Neural cell (in vitro differentiated cells): Measurements from ENCODE around the gene COL24A1. TPM values are rescaled to one million over a fixed set of nuclear protein-coding genes. Genes with fewer than 3 reads are reported as not detected.
"Not testable (repeated sequence)": the region's sequence is repeated elsewhere in the genome, so short reads cannot be mapped to it uniquely, and the experiment has no call there.

Experiments
- H2AFZ ChIP-seq: fragments of 200-600, 300-800 bp; sonication (generic), shearing (Covaris generic); 2 replicates; pipeline ENCODE4 v1.6.0; 2014; ENCODE audit warnings: low read depth, mild to moderate bottlenecking, antibody characterized with exemption, low read length, moderate library complexity
- H3F3A ChIP-seq: fragments of 200-600 bp; shearing (Covaris generic); 2 replicates; pipeline ENCODE4 v1.6.1; 2016; ENCODE audit warnings: mild to moderate bottlenecking, moderate library complexity, mixed read lengths, antibody characterized with exemption, low read length; ENCODE audit not compliant: insufficient read depth, poor library complexity, severe bottlenecking
- H3K27ac ChIP-seq: fragments of 200-600, 300-800 bp; sonication (generic), shearing (Covaris generic); 2 replicates; pipeline ENCODE4 v1.5.1; 2014; ENCODE audit warnings: mild to moderate bottlenecking, low read length, moderate library complexity
- H3K27me3 ChIP-seq: fragments of 300-800, 200-600 bp; sonication (generic), shearing (Covaris generic); 2 replicates; pipeline ENCODE4 v1.6.0; 2014; ENCODE audit warnings: mild to moderate bottlenecking, low read depth, low read length, moderate library complexity; ENCODE audit not compliant: insufficient read depth
- H3K36me3 ChIP-seq: fragments of 300-800, 200-600 bp; sonication (generic), shearing (Covaris generic); 2 replicates; pipeline ENCODE4 v1.5.1; 2014; ENCODE audit warnings: mild to moderate bottlenecking, antibody characterized with exemption, low read length, moderate library complexity; ENCODE audit not compliant: insufficient read depth
- H3K4me2 ChIP-seq: fragments of 300-800, 200-600 bp; sonication (generic), shearing (Covaris generic); 2 replicates; pipeline ENCODE4 v1.6.0; 2014; ENCODE audit warnings: mild to moderate bottlenecking, low read length
- H3K4me3 ChIP-seq: fragments of 300-800, 200-600 bp; sonication (generic), shearing (Covaris generic); 2 replicates; pipeline ENCODE4 v1.5.1; 2014; ENCODE audit warnings: mild to moderate bottlenecking, low read length, moderate library complexity
- H3K79me2 ChIP-seq: fragments of 200-600 bp; shearing (Covaris generic); replicated peaks from 2 replicates; pipeline ENCODE4 v1.6.0; 2014; ENCODE audit warnings: mild to moderate bottlenecking, low read length, moderate library complexity; ENCODE audit not compliant: insufficient read depth
- H3K9ac ChIP-seq: fragments of 300-800, 200-600 bp; sonication (generic), shearing (Covaris generic); 2 replicates; pipeline ENCODE4 v1.6.1; 2016; ENCODE audit warnings: mild to moderate bottlenecking, low read length, mixed read lengths
- H3K9me2 ChIP-seq: fragments of 200-600 bp; shearing (Covaris generic); 2 replicates; pipeline ENCODE4 v1.6.1; 2016; ENCODE audit warnings: mild to moderate bottlenecking, low read length, mixed read lengths; ENCODE audit not compliant: insufficient read depth
- H3K9me3 ChIP-seq: fragments of 200-600, 300-800 bp; sonication (generic), shearing (Covaris generic); 2 replicates; pipeline ENCODE4 v1.6.1; 2016; ENCODE audit warnings: mild to moderate bottlenecking, mixed run types, low read length, moderate library complexity, mixed read lengths
- H4K20me1 ChIP-seq: fragments of 200-600 bp; shearing (Covaris generic); 2 replicates; pipeline ENCODE4 v1.6.1; 2016; ENCODE audit warnings: mild to moderate bottlenecking, mixed run types; ENCODE audit not compliant: insufficient read depth
- CTCF ChIP-seq: fragments of 450-650 bp; IDR thresholded peaks from 2 replicates; pipeline ENCODE4 v1.5.1; 2014; ENCODE audit warnings: antibody characterized with exemption, mild to moderate bottlenecking, moderate library complexity; ENCODE audit not compliant: poor library complexity, severe bottlenecking
- EP300 ChIP-seq: fragments of 450-650 bp; conservative IDR thresholded peaks from 2 replicates; pipeline ENCODE4 v1.6.1; 2014; ENCODE audit warnings: antibody characterized with exemption, mild to moderate bottlenecking, moderate library complexity; ENCODE audit not compliant: poor library complexity, severe bottlenecking
- EZH2 ChIP-seq: fragments of 200-600, 300-800 bp; shearing (Covaris generic), sonication (generic); IDR thresholded peaks from 2 replicates; pipeline ENCODE4 v1.6.1; 2014; ENCODE audit warnings: antibody characterized with exemption, low read length, borderline replicate concordance, mild to moderate bottlenecking; ENCODE audit not compliant: insufficient read depth, poor library complexity, severe bottlenecking
- MXI1 ChIP-seq: fragments of 450-650 bp; conservative IDR thresholded peaks from 2 replicates; pipeline ENCODE4 v1.6.1; 2014; ENCODE audit warnings: antibody characterized with exemption, mild to moderate bottlenecking; ENCODE audit not compliant: poor library complexity, severe bottlenecking
- POLR2AphosphoS5 ChIP-seq: IDR thresholded peaks from 2 replicates; pipeline ENCODE4 v1.6.1; 2012
- RAD21 ChIP-seq: fragments of 450-650 bp; conservative IDR thresholded peaks from 2 replicates; pipeline ENCODE4 v1.6.1; 2014; ENCODE audit warnings: antibody characterized with exemption, mild to moderate bottlenecking, moderate library complexity
- REST ChIP-seq: IDR thresholded peaks from 2 replicates; pipeline ENCODE4 v1.6.1; 2012; ENCODE audit warnings: borderline replicate concordance
- SMC3 ChIP-seq: fragments of 450-650 bp; conservative IDR thresholded peaks from 2 replicates; pipeline ENCODE4 v1.6.1; 2014; ENCODE audit warnings: antibody characterized with exemption, mild to moderate bottlenecking, moderate library complexity; ENCODE audit not compliant: poor library complexity
- TAF1 ChIP-seq: IDR thresholded peaks from 2 replicates; pipeline ENCODE4 v1.6.1; 2012; ENCODE audit warnings: low read depth
- polyA plus RNA-seq: library from polyadenylated mRNA; depleted of rRNA; stranded (reverse); fragments of >200 nt; gene quantifications from 2 replicates; pipeline ENCODE4 v1.2.3, GENCODE V29; 2014

The COL24A1 gene
- polyA plus RNA-seq, 1 donor from 2014 or later = 0.19 TPM

- Histone ChIP-seq H3K9ac (no peak overlapping the region), H3K27me3 (no peaks in the 10 kb centered on the region), H3K4me2 (no peak overlapping the region), H3K27ac (no peak overlapping the region), H3K36me3 (no peaks in the 10 kb centered on the region), H2AFZ (no peak overlapping the region), H3K9me2 (no peaks in the 10 kb centered on the region), H4K20me1 (no peaks in the 10 kb centered on the region), H3K4me3 (no peak overlapping the region), H3K9me3 (no peaks in the 10 kb centered on the region), H3F3A (no peaks in the 10 kb centered on the region), H3K79me2 (no peaks in the 10 kb centered on the region)
- no peak for TF ChIP-seq SMC3
These were observed 71.6 kb downstream of the COL24A1 start for GRCh38 chr1:86084998-86085397.

GRCh38 chr1:86082183-86082582 is 74.4 kb downstream of the COL24A1 start:
- no peak overlapping the region for H3K4me2 ChIP-seq
- no peaks in the 10 kb centered on the region for H3K79me2 ChIP-seq
- no peaks in the 10 kb centered on the region for H3K9me3 ChIP-seq
- no peak overlapping the region for H3K4me3 ChIP-seq
- H3K9me2 ChIP-seq = no peaks in the 10 kb centered on the region
- no peaks in the 10 kb centered on the region for H3K27me3 ChIP-seq
- no peak for TF ChIP-seq EZH2
- no peak for TF ChIP-seq CTCF
- no peak for TF ChIP-seq EP300
- TF ChIP-seq TAF1 = no peak
- TF ChIP-seq POLR2AphosphoS5 = no peak
- no peak for TF ChIP-seq MXI1
- TF ChIP-seq SMC3 = no peak
- no peak for TF ChIP-seq RAD21
- TF ChIP-seq REST = no peak
- H4K20me1 ChIP-seq = no peaks in the 10 kb centered on the region
- no peaks in the 10 kb centered on the region for H3F3A ChIP-seq
- H3K9ac ChIP-seq = no peak overlapping the region
- no peak overlapping the region for H2AFZ ChIP-seq
- H3K36me3 ChIP-seq = no peaks in the 10 kb centered on the region
- H3K27ac ChIP-seq = no peak overlapping the region

GRCh38 chr1:86072474-86072873 is 84.1 kb downstream of the COL24A1 start:
- not testable (repeated sequence) for H2AFZ ChIP-seq, H3K27me3 ChIP-seq, H3K9me3 ChIP-seq, H3K9me2 ChIP-seq, H3K4me3 ChIP-seq, H3K9ac ChIP-seq, H3K36me3 ChIP-seq, H3K4me2 ChIP-seq, H3K27ac ChIP-seq, H4K20me1 ChIP-seq, H3F3A ChIP-seq, H3K79me2 ChIP-seq

GRCh38 chr1:86071870-86072269 is 84.7 kb downstream of the COL24A1 start:
- H3K27me3 ChIP-seq, H3K79me2 ChIP-seq, H3K9me3 ChIP-seq, H3K27ac ChIP-seq, H3K4me2 ChIP-seq, H4K20me1 ChIP-seq, H3K9ac ChIP-seq, H3F3A ChIP-seq, H3K4me3 ChIP-seq, H2AFZ ChIP-seq, H3K36me3 ChIP-seq, H3K9me2 ChIP-seq: not testable (repeated sequence)
